ENCODE data around the gene EIF2D. TPM values are rescaled to one million over a fixed set of nuclear protein-coding genes. Genes with fewer than 3 reads are reported as not detected.

EIF2D gene
- total and polyA plus RNA-seq, 2 of the 13 experiments (the other 11 are each of a cell fraction or from before 2014, with no cell fraction given), result 45.1 to 64.9 TPM

GRCh38 chr1:206635080-206635977 is 23.1 kb upstream of the EIF2D start, which contains the start of gene DYRK3 (continued):
- TF ChIP-seq POGK (CRISPR knock-in tag; conservative IDR thresholded peaks at IDR 0.05) (peak; percentile 59; the same call in 1 of the 2 replicates), ATRX (CRISPR knock-in tag; IDR thresholded peaks at IDR 0.05; ENCODE audit: borderline replicate concordance) (no peak), GRHL1 (CRISPR knock-in tag; conservative IDR thresholded peaks at IDR 0.05) (no peak), HNRNPLL (IDR thresholded peaks at IDR 0.05; ENCODE audit: low read depth, low read length, poor library complexity, severe bottlenecking) (peak; percentile 90), ZNF317 (CRISPR knock-in tag; IDR thresholded peaks at IDR 0.05) (no peak), BRCA1 (CRISPR knock-in tag; IDR thresholded peaks at IDR 0.05) (no peak), ZFX (CRISPR knock-in tag; IDR thresholded peaks at IDR 0.05; ENCODE audit: low read depth) (peak; percentile 93), TRIM22 (IDR thresholded peaks at IDR 0.05) (no peak), ATF7-NPFF (CRISPR knock-in tag; IDR thresholded peaks at IDR 0.05; ENCODE audit: low read depth) (peak; percentile 67), ZNF7 (CRISPR knock-in tag; IDR thresholded peaks at IDR 0.05) (no peak), HOXA5 (CRISPR knock-in tag; IDR thresholded peaks at IDR 0.05) (no peak; the same call in 1 of the 2 replicates), MZF1 (CRISPR knock-in tag; IDR thresholded peaks at IDR 0.05; ENCODE audit: borderline replicate concordance) (no peak), RAD51 (IDR thresholded peaks at IDR 0.05; ENCODE audit: borderline replicate concordance) (no peak), ZNF674 (CRISPR knock-in tag; IDR thresholded peaks at IDR 0.05; ENCODE audit: low read depth) (no peak), HOXD1 (CRISPR knock-in tag; IDR thresholded peaks at IDR 0.05) (0 out of 2 replicates have a peak, but pooled peaks have one; percentile 25), ZNF839 (CRISPR knock-in tag; IDR thresholded peaks at IDR 0.05; ENCODE audit: borderline replicate concordance) (no peak; the same call in 1 of the 2 replicates)
- TF ChIP-seq, protein P1, sequence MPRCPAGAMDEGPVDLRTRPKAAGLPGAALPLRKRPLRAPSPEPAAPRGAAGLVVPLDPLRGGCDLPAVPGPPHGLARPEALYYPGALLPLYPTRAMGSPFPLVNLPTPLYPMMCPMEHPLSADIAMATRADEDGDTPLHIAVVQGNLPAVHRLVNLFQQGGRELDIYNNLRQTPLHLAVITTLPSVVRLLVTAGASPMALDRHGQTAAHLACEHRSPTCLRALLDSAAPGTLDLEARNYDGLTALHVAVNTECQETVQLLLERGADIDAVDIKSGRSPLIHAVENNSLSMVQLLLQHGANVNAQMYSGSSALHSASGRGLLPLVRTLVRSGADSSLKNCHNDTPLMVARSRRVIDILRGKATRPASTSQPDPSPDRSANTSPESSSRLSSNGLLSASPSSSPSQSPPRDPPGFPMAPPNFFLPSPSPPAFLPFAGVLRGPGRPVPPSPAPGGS (CRISPR knock-in tag; IDR thresholded peaks at IDR 0.05), result peak; percentile 78; the same call in 1 of the 2 replicates
